ENCODE data around the gene SCAF1. TPM values are rescaled to one million over a fixed set of nuclear protein-coding genes. Genes with fewer than 3 reads are reported as not detected.
A peak's percentile ranks its signal among the peaks of the same experiment; 100 is the strongest.

Gene SCAF1
- total and polyA plus RNA-seq, 2 donors (not counting 1 experiment from before 2014, with no cell fraction given), result 17.1 to 68.3 TPM

- Mint-ChIP-seq H3K4me1 (peaks cover 42% of the 10 kb centered on the region), H3K27me3 (no peaks in the 10 kb centered on the region), H3K4me3 (no peak overlapping the region), H3K9me3 (ENCODE audit: insufficient read depth) (no peaks in the 10 kb centered on the region), H3K27ac (no peak overlapping the region)
- H3K36me3 ChIP-seq (replicated peaks in 1 of 2; ENCODE audit: control extremely low read depth in 1 of 2, control insufficient read depth in 1 of 2, extremely low read depth in 1 of 2, insufficient read depth in 2 of 2, low read length in 1 of 2), result no peaks in the 10 kb centered on the region
- 100% methylated on average over 3 of the region's 3 CpGs for WGBS (ENCODE audit: insufficient coverage)
- H3K79me2 ChIP-seq (ENCODE audit: control insufficient read depth, insufficient read depth, low read length), result peaks cover 17% of the 10 kb centered on the region
- ATAC-seq (ENCODE audit: low read depth) (no peak), DNase-seq (no peak)
- H3K4me3 ChIP-seq (ENCODE audit: control extremely low read depth in 1 of 5, extremely low read depth in 1 of 5, insufficient read depth in 1 of 5, low read depth in 2 of 5, low read length in 4 of 5), result no peak overlapping the region
- no peak overlapping the region for H2AFZ ChIP-seq (ENCODE audit: insufficient read depth, low read depth, low read length, poor library complexity, severe bottlenecking)
- H3K4me2 ChIP-seq (replicated peaks; ENCODE audit: low read depth, low read length, poor library complexity, severe bottlenecking), result no peak overlapping the region
- no peak overlapping the region for H3K9ac ChIP-seq (ENCODE audit: low read length)
- no peak overlapping the region for H3K27ac ChIP-seq (ENCODE audit: low read length in 2 of 2)
- H4K20me1 ChIP-seq (ENCODE audit: control insufficient read depth, insufficient read depth, low read length, poor library complexity, severe bottlenecking), result peaks cover 6% of the 10 kb centered on the region
- ChIA-PET CTCF (interaction anchor here (0.6 kb wide), 1 partner anchor 164 kb away, joined by 4 read pairs; no protein-coding TSS in a partner anchor), POLR2A (interaction anchor here (0.6 kb wide), 1 partner anchor 198 kb away, joined by 5 read pairs; the partner anchor contains the start of gene PNKP)
- no peak for TF ChIP-seq EZH2 (IDR thresholded peaks at IDR 0.05; ENCODE audit: borderline replicate concordance, insufficient read depth, low read depth, low read length, poor library complexity, severe bottlenecking)
- no peak for TF ChIP-seq CTCF (IDR thresholded peaks at IDR 0.05)
- H3K27me3 ChIP-seq (replicated peaks in 1 of 4; ENCODE audit: control extremely low read depth in 1 of 4, control insufficient read depth in 3 of 4, insufficient read depth in 4 of 4, low read length in 3 of 4), result no peaks in the 10 kb centered on the region
- peaks cover 17 to 40% of the 10 kb centered on the region in 2 donors for H3K4me1 ChIP-seq (ENCODE audit: control insufficient read depth in 2 of 2, insufficient read depth in 2 of 2, low read length in 2 of 2)
- intact Hi-C loops (cut with micrococcal nuclease), result no loop called here
- no peaks in the 10 kb centered on the region for H3K9me3 ChIP-seq (ENCODE audit: control extremely low read depth in 1 of 3, control insufficient read depth in 2 of 3, insufficient read depth in 1 of 3, low read length in 2 of 3)
Observed at GRCh38 chr19:49669516-49669915, 27.5 kb downstream of the SCAF1 start.

GRCh38 chr19:49672131-49672919 is 30.3 kb downstream of the SCAF1 start:
- H3K4me2 ChIP-seq (replicated peaks; ENCODE audit: low read depth, low read length, poor library complexity, severe bottlenecking), result peak overlapping the region; percentile 65
- H3K4me1 ChIP-seq (ENCODE audit: control insufficient read depth in 2 of 2, insufficient read depth in 2 of 2, low read length in 2 of 2), result peaks cover 16 to 46% of the 10 kb centered on the region in 2 donors
- H3K4me3 ChIP-seq (ENCODE audit: control extremely low read depth in 1 of 5, extremely low read depth in 1 of 5, insufficient read depth in 1 of 5, low read depth in 2 of 5, low read length in 4 of 5), result no peak overlapping the region
- H3K9me3 ChIP-seq (ENCODE audit: control extremely low read depth in 1 of 3, control insufficient read depth in 2 of 3, insufficient read depth in 1 of 3, low read length in 2 of 3), result peaks cover 0 to 5% (median 0%) of the 10 kb centered on the region in 3 donors
- H3K79me2 ChIP-seq (ENCODE audit: control insufficient read depth, insufficient read depth, low read length), result peaks cover 8% of the 10 kb centered on the region
- ChIA-PET POLR2A (interaction anchor here (6.7 kb wide), 1 partner anchor 31 kb away, joined by 53 read pairs; the partner anchor contains the start of genes RRAS and SCAF1), CTCF (interaction anchor here (1.0 to 6.5 kb wide), 11 partner anchors 8 to 199 kb away, joined by 3 to 50 read pairs (median 7); partner anchors contain the start of genes FLT3LG, NOSIP, RRAS and SCAF1)
- DNase-seq (peak; percentile 83), ATAC-seq (ENCODE audit: low read depth) (no peak)
- H3K27me3 ChIP-seq (replicated peaks in 1 of 4; ENCODE audit: control extremely low read depth in 1 of 4, control insufficient read depth in 3 of 4, insufficient read depth in 4 of 4, low read length in 3 of 4), result no peaks in the 10 kb centered on the region
- no peak overlapping the region for H3K27ac ChIP-seq (ENCODE audit: low read length in 2 of 2)
- Mint-ChIP-seq H3K9me3 (ENCODE audit: insufficient read depth) (no peaks in the 10 kb centered on the region), H3K27ac (peak overlapping the region; percentile 74), H3K4me3 (peak overlapping the region; percentile 60), H3K27me3 (no peaks in the 10 kb centered on the region), H3K4me1 (peaks cover 41% of the 10 kb centered on the region)
- TF ChIP-seq EZH2 (IDR thresholded peaks at IDR 0.05; ENCODE audit: borderline replicate concordance, insufficient read depth, low read depth, low read length, poor library complexity, severe bottlenecking) (no peak), CTCF (IDR thresholded peaks at IDR 0.05) (peak; percentile 89)
- H2AFZ ChIP-seq (ENCODE audit: insufficient read depth, low read depth, low read length, poor library complexity, severe bottlenecking), result peak overlapping the region; percentile 70
- WGBS (ENCODE audit: insufficient coverage), result 33% methylated on average over 24 of the region's 28 CpGs
- H4K20me1 ChIP-seq (ENCODE audit: control insufficient read depth, insufficient read depth, low read length, poor library complexity, severe bottlenecking), result peaks cover 2% of the 10 kb centered on the region
- intact Hi-C loops (cut with micrococcal nuclease), result loop anchor here (10.0 kb wide), 1 partner anchor 558 kb away; the partner anchor contains the start of genes C19orf73, LIN7B and PPFIA3
- H3K36me3 ChIP-seq (replicated peaks in 1 of 2; ENCODE audit: control extremely low read depth in 1 of 2, control insufficient read depth in 1 of 2, extremely low read depth in 1 of 2, insufficient read depth in 2 of 2, low read length in 1 of 2), result no peaks in the 10 kb centered on the region
- H3K9ac ChIP-seq (ENCODE audit: low read length), result no peak overlapping the region
